ENCODE measurements around the gene OCA2.

DNA sequence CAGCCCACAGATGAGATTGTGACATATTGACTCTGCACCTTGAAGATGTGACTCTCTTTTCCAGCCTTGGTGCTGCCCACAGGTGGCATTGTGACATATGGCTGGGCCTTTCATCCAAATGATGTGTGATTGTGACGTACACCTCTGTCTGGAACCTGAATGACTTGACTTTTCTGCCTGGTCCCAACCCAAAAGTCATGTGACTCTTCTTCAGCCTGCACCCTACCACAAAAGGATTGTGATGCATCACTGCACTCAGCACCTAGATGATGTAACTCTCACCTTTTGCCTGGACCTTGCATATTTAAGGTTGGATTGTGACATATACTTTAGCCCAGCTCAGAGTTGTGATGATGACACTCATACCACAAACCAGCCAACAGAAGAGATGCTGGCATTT is 204.5 kb downstream of the OCA2 start:
- no peak for TF ChIP-seq CTCF (IDR thresholded peaks at IDR 0.05)
- TF ChIP-seq POLR2A (IDR thresholded peaks at IDR 0.05) = no peak
